ENCODE results near the gene AHR. TPM values are rescaled to one million over a fixed set of nuclear protein-coding genes. Genes with fewer than 3 reads are reported as not detected.

AHR gene
- total RNA-seq, result 143 TPM

GRCh38 chr7:17298102-17298839 lies at the start of gene AHR:
Gene AHR, plus strand, starts transcription at chr7:17298652. Its CDS starts 613 bp downstream, at chr7:17299265.
- DNase-seq, result peak; percentile 92

GRCh38 chr7:17253885-17254284 lies 44.6 kb upstream of the AHR start:
- no peak for DNase-seq

- no peak for DNase-seq
Measured at GRCh38 chr7:17255926-17256325, 42.5 kb upstream of the AHR start.

- DNase-seq, result no peak
Measured at GRCh38 chr7:17256375-17256774, 42.1 kb upstream of the AHR start.

- no peak for DNase-seq
Measured at GRCh38 chr7:17266565-17266964, 31.9 kb upstream of the AHR start.

GRCh38 chr7:17269341-17270221 lies 28.9 kb upstream of the AHR start:
- DNase-seq, result no peak

GRCh38 chr7:17274551-17275245 lies 23.8 kb upstream of the AHR start:
- no peak for DNase-seq

GRCh38 chr7:17275749-17276671 lies 22.4 kb upstream of the AHR start:
- peak; percentile 94 for DNase-seq

GRCh38 chr7:17279061-17279460 lies 19.4 kb upstream of the AHR start:
- peak; percentile 8 for DNase-seq

GRCh38 chr7:17289074-17289645 lies 9.3 kb upstream of the AHR start:
- DNase-seq, result peak; percentile 65

GRCh38 chr7:17292843-17293242 lies 5.6 kb upstream of the AHR start:
- no peak for DNase-seq

- DNase-seq, result no peak
Measured at GRCh38 chr7:17293481-17293880, 5.0 kb upstream of the AHR start.

GRCh38 chr7:17297243-17297642 lies 1.2 kb upstream of the AHR start:
- no peak for DNase-seq

- no peak for DNase-seq
Measured at GRCh38 chr7:17298840-17299482, 509 bp downstream of the AHR start.

- peak; percentile 77 for DNase-seq
Measured at GRCh38 chr7:17299483-17299991, 1.1 kb downstream of the AHR start.

- DNase-seq, result no peak
Measured at GRCh38 chr7:17300012-17300411, 1.6 kb downstream of the AHR start.

GRCh38 chr7:17300437-17300836 lies 2.0 kb downstream of the AHR start:
- DNase-seq, result no peak

GRCh38 chr7:17301471-17302456 lies 3.3 kb downstream of the AHR start:
- DNase-seq, result no peak

- peak; percentile 73 for DNase-seq
Measured at GRCh38 chr7:17302575-17303142, 4.2 kb downstream of the AHR start.
